Measurements from ENCODE around the gene PSMB9.

- TF ChIP-seq EZH2phosphoT487 (IDR thresholded peaks at IDR 0.05; ENCODE audit: unreplicated experiment) = no peak
- TF ChIP-seq, protein P1, sequence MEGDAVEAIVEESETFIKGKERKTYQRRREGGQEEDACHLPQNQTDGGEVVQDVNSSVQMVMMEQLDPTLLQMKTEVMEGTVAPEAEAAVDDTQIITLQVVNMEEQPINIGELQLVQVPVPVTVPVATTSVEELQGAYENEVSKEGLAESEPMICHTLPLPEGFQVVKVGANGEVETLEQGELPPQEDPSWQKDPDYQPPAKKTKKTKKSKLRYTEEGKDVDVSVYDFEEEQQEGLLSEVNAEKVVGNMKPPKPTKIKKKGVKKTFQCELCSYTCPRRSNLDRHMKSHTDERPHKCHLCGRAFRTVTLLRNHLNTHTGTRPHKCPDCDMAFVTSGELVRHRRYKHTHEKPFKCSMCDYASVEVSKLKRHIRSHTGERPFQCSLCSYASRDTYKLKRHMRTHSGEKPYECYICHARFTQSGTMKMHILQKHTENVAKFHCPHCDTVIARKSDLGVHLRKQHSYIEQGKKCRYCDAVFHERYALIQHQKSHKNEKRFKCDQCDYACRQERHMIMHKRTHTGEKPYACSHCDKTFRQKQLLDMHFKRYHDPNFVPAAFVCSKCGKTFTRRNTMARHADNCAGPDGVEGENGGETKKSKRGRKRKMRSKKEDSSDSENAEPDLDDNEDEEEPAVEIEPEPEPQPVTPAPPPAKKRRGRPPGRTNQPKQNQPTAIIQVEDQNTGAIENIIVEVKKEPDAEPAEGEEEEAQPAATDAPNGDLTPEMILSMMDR (conservative IDR thresholded peaks at IDR 0.05; ENCODE audit: low read depth in 2 of 2) = no peak
- TF ChIP-seq POLR2AphosphoS5 (IDR thresholded peaks at IDR 0.05; ENCODE audit: low read depth) = no peak
- no peak for TF ChIP-seq EZH2 (IDR thresholded peaks at IDR 0.05; ENCODE audit: low read depth, unreplicated experiment)
- TF ChIP-seq JUNB (IDR thresholded peaks at IDR 0.05; ENCODE audit: unreplicated experiment) = no peak
- no peak for TF ChIP-seq ZNF462 (CRISPR knock-in tag; IDR thresholded peaks at IDR 0.05)
- TF ChIP-seq ZNF114 (CRISPR knock-in tag; IDR thresholded peaks at IDR 0.05) = no peak
- no peak for TF ChIP-seq ETS1 (IDR thresholded peaks at IDR 0.05)
- TF ChIP-seq REST (IDR thresholded peaks at IDR 0.05; ENCODE audit: unreplicated experiment) = no peak
- no peak for TF ChIP-seq CREB1 (CRISPR knock-in tag; IDR thresholded peaks at IDR 0.05; ENCODE audit: low read depth)
- TF ChIP-seq ZNF331 (CRISPR knock-in tag; IDR thresholded peaks at IDR 0.05; ENCODE audit: low read depth) = no peak
- no peak for TF ChIP-seq NANOG (IDR thresholded peaks at IDR 0.05; ENCODE audit: borderline replicate concordance)
- no peak for TF ChIP-seq STAT1 (IDR thresholded peaks at IDR 0.05; ENCODE audit: unreplicated experiment)
Measured at GRCh38 chr6:32849126-32849525, 4.9 kb upstream of the PSMB9 start.
